ENCODE results near the gene EPHB1.
"Not testable (repeated sequence)": the region's sequence is repeated elsewhere in the genome, so short reads cannot be mapped to it uniquely, and the experiment has no call there.

Gene EPHB1

DNA sequence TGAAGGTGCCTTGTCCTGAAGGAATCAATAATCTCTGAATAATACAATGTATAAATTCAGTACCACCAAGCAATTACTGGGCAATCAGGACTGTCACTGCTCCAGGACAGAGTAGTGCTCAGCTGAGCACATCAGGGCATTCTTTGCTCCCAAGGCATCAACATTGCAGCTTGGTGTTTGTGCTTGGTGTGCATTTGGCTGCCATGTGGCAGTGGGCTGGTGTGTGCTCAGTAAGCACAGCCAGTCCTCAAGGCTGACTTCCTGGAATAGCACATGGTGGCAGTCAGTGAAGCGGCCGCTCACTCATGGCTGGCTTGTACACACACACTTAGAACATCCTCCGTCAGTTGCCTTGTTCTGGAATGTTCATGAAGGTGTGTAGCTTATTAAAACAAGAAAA lies 217.0 kb downstream of the EPHB1 start:
- no peak for DNase-seq

DNA sequence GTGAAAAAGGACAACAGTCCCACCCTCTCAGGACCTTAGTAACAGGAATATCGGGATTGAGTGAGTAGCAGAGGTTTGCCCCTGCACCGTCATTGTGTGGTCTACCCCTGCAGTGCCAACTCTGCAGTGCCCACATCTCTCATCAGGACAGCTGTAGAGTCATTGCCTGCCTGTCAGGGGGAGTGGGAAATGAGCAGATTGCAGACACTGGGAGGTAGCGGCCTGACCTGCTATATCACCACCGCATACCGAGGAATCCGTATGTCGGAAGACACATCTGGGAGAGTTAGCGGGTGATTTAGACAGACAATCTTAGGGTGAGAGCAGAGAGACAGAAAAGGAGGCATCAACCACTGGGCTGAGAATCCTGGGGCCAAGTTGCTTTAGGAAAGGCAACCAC lies 218.1 kb downstream of the EPHB1 start:
- DNase-seq, result no peak

DNA sequence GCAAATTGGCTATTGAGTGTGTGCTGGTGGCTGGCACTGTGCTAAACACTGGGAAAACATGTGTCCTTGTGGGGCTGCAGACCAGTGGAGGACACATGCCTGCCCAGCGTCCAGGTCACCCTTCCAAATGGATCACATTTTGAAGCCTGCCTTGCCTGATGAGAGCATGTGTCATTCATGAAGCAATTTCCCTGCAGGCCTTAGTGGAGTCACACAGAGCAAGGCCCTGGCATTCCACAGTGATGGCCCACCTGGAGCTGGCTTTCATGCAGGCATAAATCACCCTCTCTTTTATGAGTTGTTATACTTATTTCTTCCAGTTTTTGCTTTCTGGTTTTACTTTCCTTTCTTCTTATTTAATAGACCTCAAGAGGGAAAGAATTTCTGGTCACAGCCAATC lies 219.5 kb downstream of the EPHB1 start:
- no peak for DNase-seq

DNA sequence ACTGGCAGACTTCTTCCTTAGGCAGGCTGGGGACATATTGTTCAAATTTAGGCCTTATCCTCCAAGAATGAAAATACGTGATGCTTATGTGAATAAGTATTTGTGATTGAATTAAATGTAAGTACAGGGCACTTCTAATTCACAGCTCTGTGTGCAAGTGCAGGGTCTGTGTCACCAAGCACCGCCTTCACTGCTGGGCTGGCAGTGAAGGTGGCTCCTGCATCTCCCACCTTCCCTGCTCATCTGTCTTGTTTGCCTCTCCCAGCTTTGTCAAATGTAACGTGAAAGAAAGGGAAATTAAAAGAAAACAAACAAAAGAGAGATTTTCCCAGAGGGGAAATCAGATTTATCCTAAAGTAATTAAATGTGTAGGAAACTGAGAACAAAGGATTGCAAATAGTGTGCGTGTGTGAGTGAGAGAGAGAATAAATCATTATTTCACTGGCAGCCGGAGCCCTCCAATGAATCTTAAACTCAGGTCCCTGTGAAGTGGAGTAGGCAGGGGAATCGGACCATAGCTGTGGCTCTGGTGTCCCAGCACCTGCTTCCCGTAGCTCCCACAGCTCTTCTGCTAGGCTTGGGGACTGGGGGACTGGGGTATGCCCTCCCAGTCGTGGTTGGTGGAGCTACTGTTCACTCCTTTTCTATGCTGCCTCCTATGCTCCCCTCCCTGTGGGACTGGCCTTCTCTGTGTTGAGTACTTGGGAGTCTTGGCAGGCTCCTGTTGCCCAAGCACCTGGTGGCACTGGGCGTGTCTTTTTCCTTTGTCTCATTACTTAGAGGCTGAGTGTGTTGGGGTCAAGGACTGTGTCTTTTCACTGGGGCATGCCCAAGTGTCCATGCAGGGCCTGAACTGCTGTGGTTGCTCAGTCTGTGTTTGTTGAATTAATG lies 222.2 kb downstream of the EPHB1 start:
- DNase-seq, result no peak

DNA sequence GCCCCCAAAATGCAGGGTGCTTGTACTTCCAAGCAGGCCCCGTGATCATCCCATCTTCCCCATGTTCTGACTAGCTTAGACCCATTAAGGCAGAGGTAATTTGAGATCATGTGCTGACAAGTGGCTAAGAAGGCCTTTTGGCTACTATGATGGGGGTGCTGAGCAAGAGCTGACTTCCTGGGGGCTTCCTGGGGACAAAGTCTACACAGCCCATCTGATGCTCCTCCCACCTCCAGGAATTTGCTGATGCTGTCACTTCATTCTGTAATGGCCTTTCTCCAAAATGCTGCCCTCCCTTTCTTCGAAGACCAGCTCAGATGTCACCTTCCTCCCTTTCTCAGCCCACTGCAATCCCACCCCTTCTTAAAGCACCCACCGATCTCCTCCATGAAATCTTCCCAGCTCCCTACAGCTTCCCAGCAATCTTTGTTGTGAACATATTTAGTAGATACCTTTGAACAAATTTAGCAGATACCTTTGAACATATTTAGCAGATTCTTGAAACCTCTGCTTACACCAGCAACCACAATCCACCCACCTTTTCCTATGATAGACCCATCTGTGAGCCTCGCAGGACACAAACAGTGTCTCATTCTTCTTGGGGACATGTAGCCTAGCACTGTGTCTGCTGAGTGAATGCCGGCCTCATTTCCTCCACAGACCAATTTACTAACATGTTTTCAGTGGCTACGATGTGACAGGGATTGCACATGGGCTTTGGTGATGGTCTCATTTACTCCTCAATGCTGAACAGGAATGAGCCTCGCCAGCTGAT lies 223.3 kb downstream of the EPHB1 start:
- no peak for DNase-seq

DNA sequence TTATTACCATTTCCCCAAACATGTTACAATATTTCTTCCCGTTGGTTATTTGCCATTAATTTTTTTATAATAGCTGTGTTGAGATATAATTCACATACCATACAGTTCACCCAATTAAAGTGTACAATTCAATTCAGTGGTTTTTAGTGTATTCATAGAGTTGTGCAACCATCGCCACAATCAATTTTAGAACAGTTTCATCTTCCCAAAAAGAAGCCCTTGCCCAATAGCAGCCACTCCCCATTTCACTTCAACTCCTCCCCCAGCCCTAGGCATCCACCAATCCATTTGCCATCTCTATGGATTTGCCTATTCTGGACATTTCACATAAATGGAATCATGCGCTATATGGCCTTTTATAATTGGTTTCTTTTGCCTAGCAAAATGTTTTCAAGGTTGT lies 225.1 kb downstream of the EPHB1 start:
- no peak for DNase-seq

DNA sequence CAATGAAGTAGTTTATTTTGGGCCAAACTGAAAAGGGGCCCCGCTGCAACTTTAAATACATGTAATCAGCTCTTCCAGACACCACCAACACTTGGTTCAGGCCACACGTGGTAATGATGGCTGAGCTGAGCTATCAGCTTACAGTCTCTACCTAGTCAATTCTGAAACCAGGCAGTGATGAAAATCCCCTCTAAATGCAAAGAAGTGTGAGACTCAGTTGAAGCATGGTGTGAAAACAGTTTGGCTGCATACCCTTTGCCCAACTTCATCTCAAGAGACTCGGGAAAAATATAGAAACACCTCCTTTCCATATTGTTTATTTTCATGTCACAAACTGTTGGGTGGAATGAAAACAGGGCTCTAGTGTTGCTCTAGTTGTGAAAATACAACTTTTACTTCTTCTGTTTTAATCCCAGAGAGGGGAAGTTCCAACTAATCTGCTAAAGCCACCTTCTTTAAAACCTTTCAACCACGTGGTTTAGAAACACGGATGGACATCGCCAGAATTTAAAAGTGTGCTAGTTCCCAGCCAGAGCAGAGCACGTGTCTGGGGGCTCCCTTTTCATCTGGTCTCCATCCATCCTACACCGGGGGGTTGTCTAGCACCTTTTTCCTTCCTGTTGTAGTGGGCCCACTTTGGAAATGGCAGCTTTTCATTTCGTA lies 229.1 kb downstream of the EPHB1 start:
- DNase-seq, result no peak

DNA sequence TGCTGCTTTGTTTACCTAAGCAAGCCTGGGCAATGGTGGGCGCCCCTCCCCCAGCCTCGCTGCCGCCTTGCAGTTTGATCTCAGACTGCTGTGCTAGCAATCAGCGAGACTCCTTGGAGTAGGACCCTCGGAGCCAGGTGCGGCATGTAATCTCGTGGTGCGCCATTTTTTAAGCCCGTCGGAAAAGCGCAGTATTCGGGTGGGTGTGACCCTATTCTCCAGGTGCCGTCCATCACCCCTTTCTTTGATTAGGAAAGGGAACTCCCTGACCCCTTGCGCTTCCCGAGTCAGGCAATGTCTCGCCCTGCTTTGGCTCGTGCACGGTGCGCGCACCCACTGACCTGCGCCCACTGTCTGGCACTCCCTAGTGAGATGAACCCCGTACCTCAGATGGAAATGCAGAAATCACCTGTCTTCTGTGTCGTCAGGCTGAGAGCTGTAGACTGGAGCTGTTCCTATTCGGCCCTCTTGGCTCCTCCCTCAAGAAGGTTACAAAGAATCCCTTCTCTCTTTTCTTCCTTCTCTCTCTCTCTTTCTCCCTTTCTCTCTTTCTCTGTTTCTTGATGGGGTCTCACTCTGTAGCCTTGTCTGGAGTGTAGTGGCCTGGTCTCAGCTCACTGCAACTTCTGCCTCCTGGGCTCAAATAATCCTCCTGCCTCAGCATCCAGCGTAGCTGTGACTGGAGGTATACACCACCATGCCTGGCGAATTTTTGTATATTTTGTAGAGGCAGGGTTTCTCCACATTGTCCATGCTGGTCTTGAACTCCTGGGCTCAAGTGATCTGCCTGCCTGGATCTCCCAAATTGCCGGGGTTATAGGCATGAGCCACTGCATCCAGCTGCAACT lies 235.9 kb downstream of the EPHB1 start:
- not testable (repeated sequence) for DNase-seq

DNA sequence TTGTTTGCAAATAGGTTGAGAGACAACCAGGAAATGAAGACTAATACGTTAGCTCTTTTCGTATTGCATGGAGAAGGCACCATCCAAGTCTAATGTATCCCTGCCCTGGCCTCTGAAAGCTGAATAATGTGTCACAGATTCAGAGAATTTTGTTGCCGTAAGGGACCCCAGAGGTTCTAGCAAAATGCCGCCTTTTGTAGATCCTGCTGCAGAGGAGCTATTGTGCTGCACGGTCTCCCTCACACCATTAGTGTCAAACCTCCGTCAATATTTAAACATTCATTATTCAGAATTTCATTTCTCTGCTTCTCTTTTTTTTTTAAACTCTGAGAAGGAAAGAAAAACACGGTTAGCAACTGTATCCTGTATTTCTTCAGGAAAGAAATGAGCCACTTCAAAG lies 238.7 kb downstream of the EPHB1 start:
- no peak for DNase-seq

DNA sequence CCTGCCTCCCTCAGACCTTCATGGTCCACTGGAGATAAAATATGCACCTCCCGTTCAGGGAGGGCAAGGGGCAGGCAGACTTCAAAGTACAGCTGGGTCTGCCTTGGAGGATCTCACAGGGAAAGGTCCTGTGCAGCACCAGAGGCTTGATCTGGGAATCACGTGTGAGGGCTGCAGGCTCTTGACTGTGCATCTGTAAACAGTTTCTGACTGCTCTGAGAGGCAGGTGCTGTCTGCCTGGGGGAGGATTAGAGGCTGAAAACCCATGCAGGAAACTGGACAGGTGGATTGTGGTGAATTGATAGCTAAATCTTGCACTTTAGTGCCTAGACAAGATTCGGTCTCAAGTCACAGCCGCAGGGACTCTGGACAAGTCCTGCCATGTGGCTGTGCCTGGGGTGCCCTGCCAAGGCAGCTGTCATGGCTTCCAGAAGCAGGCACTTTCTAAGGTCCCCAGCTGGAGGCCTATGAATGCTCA lies 239.3 kb downstream of the EPHB1 start:
- no peak for DNase-seq

DNA sequence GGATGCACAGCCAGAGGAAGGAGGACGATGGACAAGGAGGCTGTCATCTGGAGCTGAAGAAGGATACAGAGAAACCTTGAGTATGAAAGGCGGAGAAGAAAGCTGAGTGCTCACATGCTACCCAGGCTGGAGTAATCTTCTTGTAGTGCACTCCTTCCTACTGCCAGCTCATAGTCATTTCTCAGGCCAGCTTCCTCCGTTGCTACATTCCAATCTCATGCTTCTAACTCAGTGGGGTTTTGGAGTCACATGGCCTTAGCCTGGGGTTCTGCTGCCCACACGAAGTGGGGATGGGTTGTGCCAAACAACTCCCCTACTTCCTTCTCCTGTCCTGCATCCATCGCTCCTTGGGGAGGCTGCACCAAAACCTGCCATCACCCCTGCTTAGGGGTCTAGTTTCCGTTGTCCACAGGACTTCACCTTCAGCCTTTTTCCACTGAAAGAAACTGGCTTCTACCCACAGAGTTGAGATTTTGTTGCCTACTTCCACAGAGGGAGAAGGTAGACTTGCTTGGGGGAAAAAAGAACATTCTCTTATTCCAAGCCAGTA lies 239.9 kb downstream of the EPHB1 start:
- DNase-seq, result no peak

DNA sequence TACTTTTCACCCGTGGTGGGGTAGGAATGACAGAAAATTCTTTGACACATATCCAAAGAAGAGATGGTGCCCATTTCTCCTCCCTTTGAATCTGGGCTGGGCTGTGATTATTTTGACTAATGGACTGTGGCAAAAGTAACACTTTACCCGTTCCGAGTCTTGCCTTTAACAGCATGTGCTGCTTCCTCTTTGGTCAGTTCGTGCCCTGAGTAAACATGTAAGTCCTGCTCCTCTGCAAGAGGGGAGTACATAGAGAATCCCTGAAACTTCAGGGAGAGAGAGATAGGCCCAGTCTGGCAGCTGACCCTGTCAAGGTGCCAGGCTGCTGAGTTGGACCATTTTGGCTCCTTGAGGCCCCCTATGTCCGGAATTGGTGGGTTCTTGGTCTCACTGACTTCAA lies 243.1 kb downstream of the EPHB1 start:
- no peak for DNase-seq

DNA sequence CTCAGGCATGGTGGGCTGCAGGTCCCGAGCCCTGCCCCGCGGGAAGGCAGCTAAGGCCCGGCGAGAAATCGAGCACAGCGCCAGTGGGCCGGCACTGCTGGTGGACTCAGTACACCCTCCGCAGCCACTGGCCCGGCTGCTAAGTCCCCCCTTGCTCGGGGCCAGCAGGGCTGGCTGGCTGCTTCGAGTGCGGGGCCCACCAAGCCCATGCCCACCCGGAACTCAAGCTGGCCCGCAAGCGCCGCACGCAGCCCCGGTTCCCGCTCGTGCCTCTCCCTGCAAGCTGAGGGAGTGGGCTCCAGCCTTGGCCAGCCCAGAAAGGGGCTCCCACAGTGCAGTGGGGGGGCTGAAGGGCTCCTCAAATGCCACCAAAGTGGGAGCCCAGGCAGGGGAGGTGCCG lies 244.5 kb downstream of the EPHB1 start:
- not testable (repeated sequence) for DNase-seq

DNA sequence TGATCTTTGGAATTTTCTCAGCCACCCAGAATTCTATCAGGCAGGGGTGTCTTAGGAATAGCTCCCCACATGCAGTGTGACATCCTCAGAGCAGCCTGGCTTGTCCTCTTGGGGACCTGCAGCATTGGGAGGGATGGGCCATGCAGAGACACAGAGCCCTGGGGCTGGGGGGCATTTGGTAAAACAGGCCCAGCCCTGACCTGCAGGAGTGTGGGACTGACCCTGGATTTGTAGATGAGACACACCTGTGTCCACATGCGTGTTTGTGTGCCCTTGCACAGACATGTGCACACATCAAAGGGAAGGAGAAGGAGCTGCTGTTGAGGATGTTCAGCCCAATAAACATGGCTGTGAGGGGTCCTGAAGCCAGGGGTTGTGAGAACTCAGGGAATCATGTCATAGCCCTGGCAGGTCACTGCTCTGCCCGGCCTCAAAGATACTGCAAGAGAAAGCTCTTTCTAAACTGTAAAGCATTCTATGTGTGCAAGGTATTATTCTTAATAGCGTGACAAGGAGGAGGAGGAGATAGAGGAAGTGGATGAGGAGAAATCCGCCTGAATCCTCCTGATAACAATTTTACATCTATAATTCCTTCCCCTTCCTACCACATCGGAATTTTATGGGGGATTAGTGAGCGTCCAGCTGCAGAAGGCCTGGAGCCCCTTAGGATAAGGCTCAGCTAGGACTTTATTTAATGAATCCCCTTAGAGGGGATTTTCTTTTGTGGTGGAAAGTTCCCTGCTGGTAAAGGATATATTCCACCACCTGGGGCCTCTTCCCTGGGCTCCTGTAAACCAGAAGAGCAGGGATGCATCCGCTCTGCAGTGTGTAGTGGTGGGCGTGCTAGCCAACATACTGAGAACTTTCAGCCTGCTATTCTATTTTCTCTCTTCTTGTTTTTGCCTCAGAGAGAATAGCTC lies 245.5 kb downstream of the EPHB1 start:
- no peak for DNase-seq

DNA sequence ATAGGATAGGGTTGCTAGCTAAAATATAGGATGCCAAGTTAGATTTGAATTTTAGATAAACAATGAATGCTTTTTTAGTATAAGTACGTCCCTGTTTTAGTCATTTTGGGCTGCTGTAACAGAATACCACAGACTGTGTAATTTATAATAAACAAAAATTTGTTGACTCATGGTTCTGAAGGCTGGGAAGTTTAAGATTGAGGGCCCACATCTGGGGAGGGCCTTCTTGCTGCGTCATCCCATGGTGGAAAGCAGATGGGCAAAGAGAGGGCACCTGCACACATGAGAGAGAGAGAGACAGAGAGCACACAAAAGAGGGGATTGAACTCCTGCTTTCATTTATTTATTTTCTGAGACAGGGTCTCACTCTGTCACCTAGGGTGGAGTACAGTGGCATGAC lies 246.5 kb downstream of the EPHB1 start:
- DNase-seq, result no peak

DNA sequence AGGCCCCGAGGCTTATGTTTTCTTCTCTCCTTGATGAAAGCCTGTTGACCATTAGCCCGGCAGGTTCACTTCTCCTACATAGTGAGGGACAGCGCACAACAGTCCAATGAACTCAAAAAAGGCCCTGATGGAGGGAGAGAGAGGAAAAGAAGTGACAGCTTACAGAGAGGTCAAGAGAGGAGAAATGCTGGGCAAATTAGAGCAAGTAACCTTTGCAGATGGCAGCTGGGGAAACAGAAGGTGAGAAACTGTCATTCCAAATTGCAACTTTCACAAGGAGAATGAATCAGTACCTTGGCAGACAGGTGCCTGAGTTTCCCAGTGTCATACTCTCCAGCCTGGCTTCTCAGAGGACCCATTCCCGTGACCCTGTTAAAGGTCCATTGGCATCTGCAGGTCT lies 252.0 kb downstream of the EPHB1 start:
- no peak for DNase-seq

DNA sequence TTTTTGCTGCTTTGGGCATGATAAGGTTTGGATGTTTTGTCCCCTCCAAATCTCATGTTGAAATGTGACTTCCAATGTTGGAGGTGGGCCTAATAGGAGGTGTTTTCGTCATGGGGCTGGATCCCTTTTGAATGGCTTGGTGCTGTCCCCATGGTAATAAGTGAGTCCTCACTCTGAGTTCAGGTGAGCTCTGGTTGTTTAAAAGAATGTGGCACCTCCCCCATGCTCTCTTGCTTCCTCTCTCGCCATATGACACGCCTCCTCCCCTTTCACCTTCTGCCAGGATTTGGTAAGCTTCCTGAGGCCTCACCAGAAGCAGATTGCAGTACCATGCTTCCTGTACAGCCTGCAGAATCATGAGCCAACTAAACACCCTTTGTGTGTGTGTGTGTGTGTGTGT lies 255.5 kb downstream of the EPHB1 start:
- DNase-seq, result no peak

DNA sequence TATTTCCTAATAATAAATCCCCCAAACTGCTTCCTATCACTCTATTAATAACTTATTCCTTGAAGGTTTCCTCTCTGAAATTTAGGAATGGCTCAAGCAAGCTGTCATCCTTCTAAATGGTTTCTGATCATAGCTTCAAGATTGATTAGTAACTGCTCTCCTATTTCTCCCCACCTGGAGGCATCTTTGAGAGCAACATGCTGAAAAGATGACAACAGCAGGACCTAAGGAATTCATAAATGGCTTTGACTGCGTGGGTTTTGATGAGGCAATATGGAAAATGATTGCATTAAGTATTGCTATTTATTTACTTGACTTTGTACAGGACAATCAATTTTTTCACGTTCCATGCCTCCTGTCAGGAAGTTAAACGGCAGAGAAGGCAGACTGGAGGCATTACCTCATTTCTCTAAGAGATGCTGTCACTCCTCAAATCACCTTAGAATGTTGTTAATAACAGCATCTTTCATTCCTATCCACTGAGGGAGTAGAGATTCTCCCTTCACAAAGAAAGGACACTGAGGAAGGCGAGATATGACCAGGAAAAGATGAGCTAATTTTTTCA lies 256.4 kb downstream of the EPHB1 start:
- DNase-seq, result no peak

DNA sequence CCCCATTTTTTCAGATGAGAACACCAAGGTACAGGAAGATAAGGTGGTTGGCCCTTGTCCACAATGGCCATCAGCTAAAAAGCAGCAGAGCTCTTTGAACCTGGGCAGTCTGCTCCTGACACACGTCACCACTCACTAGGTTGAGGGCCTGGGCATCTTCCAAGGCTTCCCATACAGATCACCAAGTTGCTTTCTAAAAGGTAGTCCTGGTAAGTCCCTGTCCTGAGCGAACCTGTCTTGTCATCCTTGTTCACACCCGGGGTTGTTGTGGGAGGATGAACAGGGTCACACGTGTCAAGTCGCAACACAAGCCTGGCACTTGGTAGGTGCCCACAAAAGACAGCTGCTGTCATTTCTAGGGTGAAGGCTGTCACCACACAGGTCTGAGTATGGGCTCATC lies 260.4 kb downstream of the EPHB1 start:
- no peak for DNase-seq

DNA sequence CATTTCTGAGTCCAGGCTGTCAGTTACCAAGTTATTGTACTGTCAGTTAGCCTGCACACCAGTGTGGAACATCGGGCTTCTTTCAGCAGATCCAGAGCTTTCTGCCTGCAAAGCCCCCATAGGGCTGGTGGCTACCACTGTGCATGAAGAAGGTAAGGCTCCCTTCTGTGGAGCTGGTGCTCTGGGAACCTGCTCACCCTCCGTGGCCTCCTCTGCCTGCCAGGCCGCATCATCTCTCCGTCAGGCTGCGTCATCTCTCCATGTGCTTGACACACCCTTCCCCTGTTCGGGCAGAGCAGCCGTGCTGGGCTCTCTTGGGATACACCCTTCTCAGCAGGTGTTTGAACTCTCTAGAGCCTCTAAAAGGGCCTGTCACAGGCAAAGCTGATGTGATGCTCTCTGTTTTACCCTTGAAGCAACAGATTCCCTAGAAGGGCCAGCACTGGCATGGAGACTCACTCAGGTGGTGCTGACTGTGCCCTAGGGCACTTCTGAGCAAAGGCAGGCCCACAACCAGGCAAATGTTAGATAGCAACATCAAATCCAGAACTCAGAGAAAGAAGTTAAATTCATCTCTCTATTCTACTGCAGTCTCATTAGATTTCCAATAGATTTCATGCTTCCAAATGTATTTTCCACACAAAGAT lies 261.1 kb downstream of the EPHB1 start:
- DNase-seq, result no peak

Measured in activated T-cell treated with anti-CD3 and anti-CD28 coated beads for 4 hours (primary cell).